ENCODE results near the gene ERICH3.
"Not testable (repeated sequence)": the region's sequence is repeated elsewhere in the genome, so short reads cannot be mapped to it uniquely, and the experiment has no call there.

ERICH3 gene

GRCh38 chr1:74679811-74680210 is 6.2 kb upstream of the ERICH3 start:
- Histone ChIP-seq H3K9me3 (ENCODE audit: control insufficient read depth in 1 of 2, low read length in 2 of 2) (no peaks in the 10 kb centered on the region), H3K36me3 (ENCODE audit: control insufficient read depth in 1 of 2, insufficient read depth in 2 of 2, low read length in 2 of 2) (no peaks in the 10 kb centered on the region), H3K27me3 (ENCODE audit: low read depth, low read length) (no peaks in the 10 kb centered on the region), H3K4me1 (ENCODE audit: control insufficient read depth in 1 of 2, insufficient read depth in 2 of 2, low read length in 2 of 2) (no peaks in the 10 kb centered on the region), H3K27ac (ENCODE audit: low read length) (no peak overlapping the region), H3K4me3 (ENCODE audit: low read depth in 1 of 2, low read length in 2 of 2) (no peak overlapping the region)

GRCh38 chr1:74677926-74678325 is 4.3 kb upstream of the ERICH3 start:
- no peak overlapping the region for H3K27ac ChIP-seq (ENCODE audit: low read length)
- no peak overlapping the region for H3K4me3 ChIP-seq (ENCODE audit: low read depth in 1 of 2, low read length in 2 of 2)
- no peaks in the 10 kb centered on the region for H3K36me3 ChIP-seq (ENCODE audit: control insufficient read depth in 1 of 2, insufficient read depth in 2 of 2, low read length in 2 of 2)
- H3K4me1 ChIP-seq (ENCODE audit: control insufficient read depth in 1 of 2, insufficient read depth in 2 of 2, low read length in 2 of 2), result peaks cover 0 to 8% of the 10 kb centered on the region in 2 donors
- no peaks in the 10 kb centered on the region for H3K9me3 ChIP-seq (ENCODE audit: control insufficient read depth in 1 of 2, low read length in 2 of 2)
- H3K27me3 ChIP-seq (ENCODE audit: low read depth, low read length), result no peaks in the 10 kb centered on the region

GRCh38 chr1:74674278-74675048 is 871 bp upstream of the ERICH3 start:
- H3K4me1 ChIP-seq (ENCODE audit: control insufficient read depth in 1 of 2, insufficient read depth in 2 of 2, low read length in 2 of 2), result peaks cover 0 to 9% of the 10 kb centered on the region in 2 donors
- no peak overlapping the region for H3K27ac ChIP-seq (ENCODE audit: low read length)
- peak overlapping the region in 1 of 2 donors; percentile 69 for H3K4me3 ChIP-seq (ENCODE audit: low read depth in 1 of 2, low read length in 2 of 2)

GRCh38 chr1:74670866-74671265 is 2.7 kb downstream of the ERICH3 start:
- not testable (repeated sequence) for H3K27me3 ChIP-seq (ENCODE audit: low read depth, low read length); H3K4me1 ChIP-seq (ENCODE audit: control insufficient read depth in 1 of 2, insufficient read depth in 2 of 2, low read length in 2 of 2); H3K36me3 ChIP-seq (ENCODE audit: control insufficient read depth in 1 of 2, insufficient read depth in 2 of 2, low read length in 2 of 2); H3K4me3 ChIP-seq (ENCODE audit: low read depth in 1 of 2, low read length in 2 of 2); H3K27ac ChIP-seq (ENCODE audit: low read length); H3K9me3 ChIP-seq (ENCODE audit: control insufficient read depth in 1 of 2, low read length in 2 of 2)

More at GRCh38 chr1:74674278-74675048, 871 bp upstream of the ERICH3 start:
- H3K9me3 ChIP-seq (ENCODE audit: control insufficient read depth in 1 of 2, low read length in 2 of 2), result peaks cover 0 to 8% of the 10 kb centered on the region in 2 donors
- H3K27me3 ChIP-seq (ENCODE audit: low read depth, low read length), result no peaks in the 10 kb centered on the region
- H3K36me3 ChIP-seq (ENCODE audit: control insufficient read depth in 1 of 2, insufficient read depth in 2 of 2, low read length in 2 of 2), result no peaks in the 10 kb centered on the region

- Histone ChIP-seq H3K27ac (ENCODE audit: low read length) (no peak overlapping the region), H3K9me3 (ENCODE audit: control insufficient read depth in 1 of 2, low read length in 2 of 2) (no peaks in the 10 kb centered on the region), H3K36me3 (ENCODE audit: control insufficient read depth in 1 of 2, insufficient read depth in 2 of 2, low read length in 2 of 2) (no peaks in the 10 kb centered on the region), H3K27me3 (ENCODE audit: low read depth, low read length) (no peaks in the 10 kb centered on the region), H3K4me3 (ENCODE audit: low read depth in 1 of 2, low read length in 2 of 2) (no peak overlapping the region), H3K4me1 (ENCODE audit: control insufficient read depth in 1 of 2, insufficient read depth in 2 of 2, low read length in 2 of 2) (no peaks in the 10 kb centered on the region)
These were observed 18.9 kb downstream of the ERICH3 start for GRCh38 chr1:74654708-74655107.

GRCh38 chr1:74652711-74653139 is 20.9 kb downstream of the ERICH3 start:
- Histone ChIP-seq H3K27me3 (ENCODE audit: low read depth, low read length) (no peaks in the 10 kb centered on the region), H3K36me3 (ENCODE audit: control insufficient read depth in 1 of 2, insufficient read depth in 2 of 2, low read length in 2 of 2) (no peaks in the 10 kb centered on the region), H3K27ac (ENCODE audit: low read length) (no peak overlapping the region), H3K4me1 (ENCODE audit: control insufficient read depth in 1 of 2, insufficient read depth in 2 of 2, low read length in 2 of 2) (no peaks in the 10 kb centered on the region), H3K4me3 (ENCODE audit: low read depth in 1 of 2, low read length in 2 of 2) (no peak overlapping the region), H3K9me3 (ENCODE audit: control insufficient read depth in 1 of 2, low read length in 2 of 2) (no peaks in the 10 kb centered on the region)

- Histone ChIP-seq H3K27ac (ENCODE audit: low read length) (no peak overlapping the region), H3K9me3 (ENCODE audit: control insufficient read depth in 1 of 2, low read length in 2 of 2) (no peaks in the 10 kb centered on the region), H3K27me3 (ENCODE audit: low read depth, low read length) (no peaks in the 10 kb centered on the region), H3K36me3 (ENCODE audit: control insufficient read depth in 1 of 2, insufficient read depth in 2 of 2, low read length in 2 of 2) (no peaks in the 10 kb centered on the region), H3K4me1 (ENCODE audit: control insufficient read depth in 1 of 2, insufficient read depth in 2 of 2, low read length in 2 of 2) (no peaks in the 10 kb centered on the region), H3K4me3 (ENCODE audit: low read depth in 1 of 2, low read length in 2 of 2) (no peak overlapping the region)
These were observed 23.0 kb downstream of the ERICH3 start for GRCh38 chr1:74650561-74650960.

GRCh38 chr1:74641876-74642275 is 31.7 kb downstream of the ERICH3 start:
- Histone ChIP-seq H3K9me3 (ENCODE audit: control insufficient read depth in 1 of 2, low read length in 2 of 2) (no peaks in the 10 kb centered on the region), H3K4me3 (ENCODE audit: low read depth in 1 of 2, low read length in 2 of 2) (no peak overlapping the region), H3K27me3 (ENCODE audit: low read depth, low read length) (no peaks in the 10 kb centered on the region), H3K4me1 (ENCODE audit: control insufficient read depth in 1 of 2, insufficient read depth in 2 of 2, low read length in 2 of 2) (no peaks in the 10 kb centered on the region), H3K27ac (ENCODE audit: low read length) (no peak overlapping the region), H3K36me3 (ENCODE audit: control insufficient read depth in 1 of 2, insufficient read depth in 2 of 2, low read length in 2 of 2) (no peaks in the 10 kb centered on the region)

GRCh38 chr1:74641161-74641560 is 32.4 kb downstream of the ERICH3 start:
- no peak overlapping the region for H3K4me3 ChIP-seq (ENCODE audit: low read depth in 1 of 2, low read length in 2 of 2)
- H3K36me3 ChIP-seq (ENCODE audit: control insufficient read depth in 1 of 2, insufficient read depth in 2 of 2, low read length in 2 of 2), result no peaks in the 10 kb centered on the region
- H3K27me3 ChIP-seq (ENCODE audit: low read depth, low read length), result no peaks in the 10 kb centered on the region
- no peak overlapping the region for H3K27ac ChIP-seq (ENCODE audit: low read length)
- H3K9me3 ChIP-seq (ENCODE audit: control insufficient read depth in 1 of 2, low read length in 2 of 2), result no peaks in the 10 kb centered on the region
- no peaks in the 10 kb centered on the region for H3K4me1 ChIP-seq (ENCODE audit: control insufficient read depth in 1 of 2, insufficient read depth in 2 of 2, low read length in 2 of 2)

- Histone ChIP-seq H3K4me1 (ENCODE audit: control insufficient read depth in 1 of 2, insufficient read depth in 2 of 2, low read length in 2 of 2) (no peaks in the 10 kb centered on the region), H3K27ac (ENCODE audit: low read length) (no peak overlapping the region), H3K4me3 (ENCODE audit: low read depth in 1 of 2, low read length in 2 of 2) (no peak overlapping the region), H3K9me3 (ENCODE audit: control insufficient read depth in 1 of 2, low read length in 2 of 2) (no peaks in the 10 kb centered on the region), H3K36me3 (ENCODE audit: control insufficient read depth in 1 of 2, insufficient read depth in 2 of 2, low read length in 2 of 2) (no peaks in the 10 kb centered on the region), H3K27me3 (ENCODE audit: low read depth, low read length) (no peaks in the 10 kb centered on the region)
These were observed 36.3 kb downstream of the ERICH3 start for GRCh38 chr1:74637296-74637695.

- H3K36me3 ChIP-seq (ENCODE audit: control insufficient read depth in 1 of 2, insufficient read depth in 2 of 2, low read length in 2 of 2), result no peaks in the 10 kb centered on the region
- no peak overlapping the region for H3K27ac ChIP-seq (ENCODE audit: low read length)
- H3K4me1 ChIP-seq (ENCODE audit: control insufficient read depth in 1 of 2, insufficient read depth in 2 of 2, low read length in 2 of 2), result no peaks in the 10 kb centered on the region
- no peaks in the 10 kb centered on the region for H3K27me3 ChIP-seq (ENCODE audit: low read depth, low read length)
- no peak overlapping the region for H3K4me3 ChIP-seq (ENCODE audit: low read depth in 1 of 2, low read length in 2 of 2)
- H3K9me3 ChIP-seq (ENCODE audit: control insufficient read depth in 1 of 2, low read length in 2 of 2), result no peaks in the 10 kb centered on the region
These were observed 44.3 kb downstream of the ERICH3 start for GRCh38 chr1:74629283-74629682.

GRCh38 chr1:74623716-74624115 is 49.9 kb downstream of the ERICH3 start:
- no peak overlapping the region for H3K27ac ChIP-seq (ENCODE audit: low read length)
- H3K4me1 ChIP-seq (ENCODE audit: control insufficient read depth in 1 of 2, insufficient read depth in 2 of 2, low read length in 2 of 2), result no peaks in the 10 kb centered on the region
- H3K9me3 ChIP-seq (ENCODE audit: control insufficient read depth in 1 of 2, low read length in 2 of 2), result no peaks in the 10 kb centered on the region
- no peaks in the 10 kb centered on the region for H3K36me3 ChIP-seq (ENCODE audit: control insufficient read depth in 1 of 2, insufficient read depth in 2 of 2, low read length in 2 of 2)
- H3K4me3 ChIP-seq (ENCODE audit: low read depth in 1 of 2, low read length in 2 of 2), result no peak overlapping the region
- no peaks in the 10 kb centered on the region for H3K27me3 ChIP-seq (ENCODE audit: low read depth, low read length)

All from muscle layer of duodenum (tissue), 2 donors.